ES-I3 (cell line): ENCODE measurements around the gene ABCA1.
"Not testable (repeated sequence)": the region's sequence is repeated elsewhere in the genome, so short reads cannot be mapped to it uniquely, and the experiment has no call there.

ENCODE experiments used
- H3K36me3 ChIP-seq: 2 replicates; pipeline ENCODE4 v1.6.1; 2013; ENCODE audit warnings: mild to moderate bottlenecking, low read length, control low read depth, moderate library complexity; ENCODE audit not compliant: insufficient read depth
- H3K4me1 ChIP-seq: 2 replicates; pipeline ENCODE4 v1.6.1; 2013; ENCODE audit warnings: mild to moderate bottlenecking, control low read depth, low read length; ENCODE audit not compliant: insufficient read depth
- H3K9ac ChIP-seq: 2 replicates; pipeline ENCODE4 v1.6.1; 2013; ENCODE audit warnings: low read depth, mild to moderate bottlenecking, low read length, moderate library complexity
- H3K9me3 ChIP-seq: 2 replicates; pipeline ENCODE4 v1.6.1; 2013; ENCODE audit warnings: mild to moderate bottlenecking, low read length, moderate library complexity; ENCODE audit not compliant: control insufficient read depth, insufficient read depth

Gene ABCA1

DNA sequence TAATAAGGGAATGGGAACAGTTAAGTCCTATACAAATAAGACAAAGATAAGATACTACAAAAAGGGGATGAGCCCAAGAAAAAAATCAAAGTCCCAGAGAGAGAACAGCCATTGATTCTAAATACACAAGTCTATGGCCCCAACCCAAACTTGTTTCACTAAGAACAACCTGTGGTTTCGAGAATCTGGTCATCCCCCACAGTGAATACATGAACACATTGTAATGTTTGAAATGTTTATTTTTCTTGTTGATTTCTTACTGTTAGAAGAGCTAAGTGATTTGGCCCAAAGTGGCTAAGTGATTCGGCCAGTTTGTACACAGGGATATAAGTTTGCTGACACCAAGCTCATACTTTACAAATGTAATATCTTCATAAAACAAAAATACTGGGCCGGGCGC is 3.3 kb upstream of the ABCA1 start:
- Histone ChIP-seq H3K36me3 (no peaks in the 10 kb centered on the region), H3K9me3 (no peaks in the 10 kb centered on the region), H3K9ac (no peak overlapping the region), H3K4me1 (peaks cover 12% of the 10 kb centered on the region)

GRCh38 chr9:104927216-104927911 is 591 bp downstream of the ABCA1 start:
- no peaks in the 10 kb centered on the region for H3K9me3 ChIP-seq
- H3K4me1 ChIP-seq, result no peaks in the 10 kb centered on the region
- H3K9ac ChIP-seq, result peak overlapping the region; percentile 90
- H3K36me3 ChIP-seq, result no peaks in the 10 kb centered on the region

- Histone ChIP-seq H3K36me3 (no peaks in the 10 kb centered on the region), H3K9me3 (no peaks in the 10 kb centered on the region), H3K4me1 (no peaks in the 10 kb centered on the region), H3K9ac (no peak overlapping the region)
Observed at GRCh38 chr9:104923740-104924139, 4.2 kb downstream of the ABCA1 start.

DNA sequence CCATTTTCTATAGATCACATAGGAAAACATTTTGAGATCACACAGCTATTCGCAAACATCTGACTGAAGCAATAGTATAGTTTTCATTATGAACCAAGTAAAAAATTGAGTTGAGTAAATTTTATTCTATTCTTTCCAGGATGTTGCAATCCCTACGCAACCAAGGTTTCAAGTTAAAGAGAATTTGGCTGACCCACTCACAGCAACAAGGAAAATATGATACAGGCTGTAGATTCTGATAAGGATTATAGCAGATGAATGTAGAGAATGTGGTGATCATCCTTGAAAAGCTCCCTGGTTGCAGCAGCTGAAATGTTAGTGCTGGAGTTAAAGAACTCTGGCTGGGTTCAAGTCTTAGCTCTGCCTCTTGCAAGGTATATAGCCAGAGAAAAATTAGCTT is 4.7 kb downstream of the ABCA1 start:
- no peaks in the 10 kb centered on the region for H3K9me3 ChIP-seq
- no peak overlapping the region for H3K9ac ChIP-seq
- H3K4me1 ChIP-seq, result no peaks in the 10 kb centered on the region
- no peaks in the 10 kb centered on the region for H3K36me3 ChIP-seq

DNA sequence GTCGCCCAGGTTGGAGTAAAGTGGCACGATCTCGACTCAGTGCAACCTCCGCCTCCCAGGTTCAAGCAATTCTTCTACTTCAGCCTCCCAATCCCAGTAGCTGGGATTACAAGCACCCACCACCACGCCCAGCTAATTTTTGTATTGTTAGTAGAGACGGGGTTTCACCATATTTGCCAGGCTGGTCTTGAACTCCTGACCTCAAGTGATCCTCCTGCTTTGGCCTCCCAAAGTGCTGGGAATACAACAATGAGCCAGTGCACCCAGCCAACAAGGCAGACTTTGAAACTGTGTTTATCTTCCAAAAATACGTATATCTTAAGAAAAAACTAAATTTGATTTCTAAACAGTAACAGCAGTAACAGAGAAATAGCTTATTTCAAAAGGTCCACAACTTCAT is 5.2 kb downstream of the ABCA1 start:
- H3K36me3 ChIP-seq, H3K4me1 ChIP-seq, H3K9ac ChIP-seq, H3K9me3 ChIP-seq: not testable (repeated sequence)

GRCh38 chr9:104921067-104921741 is 6.8 kb downstream of the ABCA1 start:
- Histone ChIP-seq H3K9me3 (no peaks in the 10 kb centered on the region), H3K9ac (no peak overlapping the region), H3K36me3 (no peaks in the 10 kb centered on the region), H3K4me1 (no peaks in the 10 kb centered on the region)

GRCh38 chr9:104915753-104916152 is 12.2 kb downstream of the ABCA1 start:
- Histone ChIP-seq H3K9ac (no peak overlapping the region), H3K4me1 (no peaks in the 10 kb centered on the region), H3K36me3 (no peaks in the 10 kb centered on the region), H3K9me3 (no peaks in the 10 kb centered on the region)

GRCh38 chr9:104915049-104915448 is 12.9 kb downstream of the ABCA1 start:
- Histone ChIP-seq H3K4me1 (0 out of 2 replicates have a peak, but pooled peaks cover 2% of the 10 kb centered on the region), H3K9me3 (no peaks in the 10 kb centered on the region), H3K9ac (no peak overlapping the region), H3K36me3 (no peaks in the 10 kb centered on the region)

GRCh38 chr9:104914466-104914865 is 13.5 kb downstream of the ABCA1 start:
- Histone ChIP-seq H3K36me3 (no peaks in the 10 kb centered on the region), H3K9ac (no peak overlapping the region), H3K4me1 (0 out of 2 replicates have a peak, but pooled peaks cover 7% of the 10 kb centered on the region)

DNA sequence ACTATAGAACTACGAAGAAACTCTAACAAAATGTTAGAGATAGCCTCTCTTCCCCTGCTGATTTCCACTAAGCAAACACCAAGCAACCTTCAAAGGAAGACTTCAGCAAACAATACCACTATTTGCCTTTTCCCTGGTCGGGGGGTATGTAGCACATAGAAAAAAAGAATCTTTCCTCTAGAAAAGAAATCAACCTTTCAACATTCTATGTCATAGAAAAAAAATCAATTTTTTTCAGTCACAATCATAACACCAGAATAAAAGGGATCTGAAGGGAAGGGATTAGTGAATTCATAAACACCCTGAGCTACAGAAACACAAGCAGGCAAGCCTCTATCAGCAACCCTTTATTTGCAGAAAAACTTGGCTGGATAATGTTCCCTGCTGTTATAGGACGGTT is 15.3 kb downstream of the ABCA1 start:
- H3K9ac ChIP-seq, result no peak overlapping the region
- H3K36me3 ChIP-seq, result no peaks in the 10 kb centered on the region
- H3K9me3 ChIP-seq, result no peaks in the 10 kb centered on the region
- H3K4me1 ChIP-seq, result 0 out of 2 replicates have a peak, but pooled peaks cover 7% of the 10 kb centered on the region

More at GRCh38 chr9:104914466-104914865, 13.5 kb downstream of the ABCA1 start:
- H3K9me3 ChIP-seq, result no peaks in the 10 kb centered on the region

- peaks cover 7% of the 10 kb centered on the region; the same call in 1 of the 2 replicates for H3K4me1 ChIP-seq
- H3K36me3 ChIP-seq, result no peaks in the 10 kb centered on the region
- no peaks in the 10 kb centered on the region for H3K9me3 ChIP-seq
- H3K9ac ChIP-seq, result no peak overlapping the region
Observed at GRCh38 chr9:104911032-104911607, 16.8 kb downstream of the ABCA1 start.

DNA sequence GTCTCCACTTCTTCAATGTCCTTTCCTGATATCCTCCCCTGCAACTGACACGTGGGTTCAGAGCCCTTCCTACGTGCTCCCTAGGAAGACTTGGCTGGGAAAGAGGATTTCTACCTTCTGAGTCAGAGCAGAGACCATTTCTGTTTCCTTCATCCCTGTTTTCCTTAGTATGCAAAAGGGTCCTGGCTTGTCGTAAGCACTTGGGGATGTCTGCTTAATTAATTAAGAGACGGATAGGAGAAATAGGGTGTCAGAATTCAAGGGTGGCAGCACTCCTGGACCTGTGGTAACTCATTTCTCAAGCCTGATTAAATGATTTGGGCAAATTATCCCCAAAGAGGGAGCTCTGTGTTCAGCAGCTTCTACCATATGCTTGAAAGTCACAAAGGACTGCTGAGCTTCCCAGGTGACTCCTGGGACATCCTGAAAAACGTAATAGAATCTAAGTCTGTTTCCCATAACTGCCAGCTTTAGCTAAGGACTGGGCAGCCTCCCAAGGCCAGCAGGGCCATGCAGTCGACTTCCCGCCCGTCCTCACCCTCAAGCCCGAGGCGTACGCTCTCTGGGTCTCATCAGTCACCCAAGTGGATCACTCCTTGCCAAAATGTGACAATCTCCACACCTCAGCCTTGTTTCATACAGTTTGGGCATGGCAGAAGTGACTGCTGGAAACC is 20.5 kb downstream of the ABCA1 start:
- H3K36me3 ChIP-seq, result no peaks in the 10 kb centered on the region
- peaks cover 9% of the 10 kb centered on the region; the same call in 1 of the 2 replicates for H3K4me1 ChIP-seq
- no peaks in the 10 kb centered on the region for H3K9me3 ChIP-seq
- H3K9ac ChIP-seq, result no peak overlapping the region

GRCh38 chr9:104906441-104907277 is 21.3 kb downstream of the ABCA1 start:
- no peaks in the 10 kb centered on the region for H3K9me3 ChIP-seq
- peaks cover 9% of the 10 kb centered on the region; the same call in 1 of the 2 replicates for H3K4me1 ChIP-seq
- H3K9ac ChIP-seq, result no peak overlapping the region
- H3K36me3 ChIP-seq, result no peaks in the 10 kb centered on the region

GRCh38 chr9:104905931-104906330 is 22.0 kb downstream of the ABCA1 start:
- Histone ChIP-seq H3K9me3 (no peaks in the 10 kb centered on the region), H3K4me1 (peaks cover 13% of the 10 kb centered on the region; the same call in 1 of the 2 replicates), H3K9ac (no peak overlapping the region), H3K36me3 (no peaks in the 10 kb centered on the region)
